HepG2 (cell line): ENCODE results near the gene TRIM25.

Experiments
- EP300 ChIP-seq, 3 experiments: sonication (generic) in 1 of 3; formaldehyde crosslinking in 1 of 3; IDR thresholded peaks; 2 replicates each; pipeline versions ENCODE4 v1.5.1 to v1.6.1; 2011 to 2020; ENCODE audit warnings: low read depth in 2 of 3, low read length in 2 of 3, borderline replicate concordance in 1 of 3, improper control_type of control experiment in 1 of 3, mild to moderate bottlenecking in 1 of 3, missing genetic modification reagents in 1 of 3, moderate library complexity in 1 of 3
- FOXP1 ChIP-seq, 2 experiments: fragments of 450-650 bp in 1 of 2; IDR thresholded peaks; 2 replicates each; pipeline ENCODE4 v1.6.1; 2017 to 2018; ENCODE audit warnings: antibody characterized with exemption in 1 of 2
- GABPA ChIP-seq, 2 experiments: IDR thresholded peaks; 2 replicates each; pipeline ENCODE4 v1.6.1; 2011 to 2016; ENCODE audit warnings: low read depth in 2 of 2, low read length in 1 of 2, missing biosample characterization in 1 of 2, missing genetic modification characterization in 1 of 2
- SMC3 ChIP-seq: IDR thresholded peaks from 2 replicates; pipeline ENCODE4 v1.6.1; 2011; ENCODE audit warnings: low read length, improper control_type of control experiment
- ZBTB10 ChIP-seq: sonication (generic); formaldehyde crosslinking; IDR thresholded peaks from 2 replicates; pipeline ENCODE4 v1.4.0; 2020; ENCODE audit warnings: missing genetic modification reagents, borderline replicate concordance
- ZBTB8A ChIP-seq: sonication (generic); formaldehyde crosslinking; IDR thresholded peaks from 2 replicates; pipeline ENCODE4 v1.4.0; 2020; ENCODE audit warnings: mild to moderate bottlenecking, low read depth, missing genetic modification reagents, borderline replicate concordance
- ZNF207 ChIP-seq: fragments of 450-650 bp; IDR thresholded peaks from 2 replicates; pipeline ENCODE4 v1.6.1; 2016; ENCODE audit warnings: antibody characterized with exemption, borderline replicate concordance
- ZNF225 ChIP-seq: sonication (generic); formaldehyde crosslinking; IDR thresholded peaks from 2 replicates; pipeline ENCODE4 v1.4.0; 2020; ENCODE audit warnings: mild to moderate bottlenecking, missing genetic modification reagents

DNA sequence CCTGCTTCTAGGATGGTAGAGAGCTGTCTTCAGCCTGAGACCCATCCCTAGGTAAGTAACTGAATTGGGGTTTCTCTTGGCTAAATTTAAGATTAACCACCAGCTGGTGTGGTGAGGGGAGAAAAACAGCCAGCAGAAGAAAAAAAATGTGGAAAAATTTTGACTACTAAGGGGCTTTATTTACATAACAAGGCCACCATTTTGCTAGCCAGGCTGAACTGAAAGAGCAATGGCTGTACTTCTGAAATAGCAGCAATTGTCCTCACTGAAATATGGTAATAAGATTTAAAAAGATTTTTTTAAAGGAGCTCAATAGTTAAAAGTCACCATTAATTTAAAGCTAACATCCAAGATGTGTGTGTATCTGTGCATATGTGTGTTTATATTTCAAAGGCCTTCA is 12.4 kb upstream of the TRIM25 start:
- TF ChIP-seq EP300 (IDR thresholded peaks at IDR 0.05; ENCODE audit: low read depth in 2 of 2, low read length in 2 of 2) (no peak), EP300 (CRISPR knock-in tag; IDR thresholded peaks at IDR 0.05; ENCODE audit: borderline replicate concordance) (no peak), FOXP1 (IDR thresholded peaks at IDR 0.05) (no peak), FOXP1 (CRISPR knock-in tag; IDR thresholded peaks at IDR 0.05) (no peak), GABPA (IDR thresholded peaks at IDR 0.05; ENCODE audit: low read depth, low read length) (no peak), GABPA (CRISPR knock-in tag; IDR thresholded peaks at IDR 0.05; ENCODE audit: low read depth) (no peak), ZNF225 (CRISPR knock-in tag) (no peak), SMC3 (no peak), ZBTB10 (CRISPR knock-in tag) (no peak), ZNF207 (no peak), ZBTB8A (CRISPR knock-in tag) (no peak)
